B cell (primary cell): ENCODE measurements around the gene GFOD1. TPM values are rescaled to one million over a fixed set of nuclear protein-coding genes. Genes with fewer than 3 reads are reported as not detected.
A peak's percentile ranks its signal among the peaks of the same experiment; 100 is the strongest.

ENCODE experiments used
- ATAC-seq: fragments of 200-7000 bp; cut with Tn5 transposase; one replicate; pipeline ENCODE4 v1.10.0; 2021; ENCODE audit warnings: low read depth, mild to moderate bottlenecking, moderate number of reproducible peaks, moderate library complexity
- CTCF ChIA-PET: fragments of 350-600 bp; sonication (Branson Sonifier 250); formaldehyde crosslinking; loops from one replicate; lab custom pipeline; 2021; ENCODE audit warnings: antibody characterized with exemption, inconsistent platforms; lab: Charles Lee
- POLR2A ChIA-PET: fragments of 350-600 bp; sonication (Branson Sonifier 250); formaldehyde crosslinking; loops from one replicate; lab custom pipeline; 2021; ENCODE audit warnings: antibody characterized with exemption; lab: Charles Lee
- DNase-seq: peaks from one replicate; pipeline ENCODE4 v3.0.0; 2013
- H2AFZ ChIP-seq: 2 replicates; pipeline ENCODE4 v1.6.1; 2012; ENCODE audit warnings: mild to moderate bottlenecking, low read depth, low read length; ENCODE audit not compliant: insufficient read depth, poor library complexity, severe bottlenecking
- H3K27ac ChIP-seq, 2 donors: 1 replicate in 1 of 2; 2 replicates in 1 of 2; pipeline ENCODE4 v1.5.1; 2012 to 2013; ENCODE audit warnings: low read length in 2 of 2, mild to moderate bottlenecking in 2 of 2, moderate library complexity in 1 of 2
- H3K27me3 ChIP-seq, 4 experiments: fragments of 200-600 bp in 1 of 4; sonication (generic) in 1 of 4; replicated peaks in 1 of 4; 1 replicate in 2 of 4; 2 replicates in 2 of 4; pipeline versions ENCODE4 v1.6.1 to v1.7.0; 2013 to 2016; ENCODE audit warnings: low read length in 3 of 4, mild to moderate bottlenecking in 2 of 4, mixed read lengths in 1 of 4, moderate library complexity in 1 of 4; ENCODE audit not compliant: insufficient read depth in 4 of 4, control insufficient read depth in 3 of 4; ENCODE audit errors: control extremely low read depth in 1 of 4
- H3K36me3 ChIP-seq, 2 experiments: replicated peaks in 1 of 2; 1 replicate in 1 of 2; 2 replicates in 1 of 2; pipeline versions ENCODE4 v1.6.1 to v1.7.1; 2013; ENCODE audit warnings: low read length in 1 of 2; ENCODE audit not compliant: insufficient read depth in 2 of 2, control insufficient read depth in 1 of 2; ENCODE audit errors: control extremely low read depth in 1 of 2, extremely low read depth in 1 of 2
- H3K4me1 ChIP-seq, 2 donors: fragments of 200-600 bp in 1 of 2; sonication (generic) in 1 of 2; 1 replicate in 1 of 2; 2 replicates in 1 of 2; pipeline versions ENCODE4 v1.5.1 to v1.6.1; 2013 to 2017; ENCODE audit warnings: low read length in 2 of 2; ENCODE audit not compliant: control insufficient read depth in 2 of 2, insufficient read depth in 2 of 2
- H3K4me2 ChIP-seq: replicated peaks from 2 replicates; pipeline ENCODE3; 2012; ENCODE audit warnings: mild to moderate bottlenecking, low read depth, low read length; ENCODE audit not compliant: poor library complexity, severe bottlenecking
- H3K4me3 ChIP-seq, 5 experiments: fragments of 200-600 bp in 1 of 5; sonication (generic) in 1 of 5; 1 replicate in 3 of 5; 2 replicates in 2 of 5; pipeline versions ENCODE4 v1.5.1 to v1.7.0; 2011 to 2016; ENCODE audit warnings: low read length in 4 of 5, mild to moderate bottlenecking in 4 of 5, low read depth in 2 of 5, control low read depth in 1 of 5, moderate library complexity in 1 of 5; ENCODE audit not compliant: insufficient read depth in 1 of 5; ENCODE audit errors: control extremely low read depth in 1 of 5, extremely low read depth in 1 of 5
- H3K79me2 ChIP-seq: fragments of 200-600 bp; sonication (generic); one replicate; pipeline ENCODE4 v1.6.0; 2016; ENCODE audit warnings: low read length; ENCODE audit not compliant: control insufficient read depth, insufficient read depth
- H3K9ac ChIP-seq: fragments of 200-600 bp; sonication (generic); 2 replicates; pipeline ENCODE4 v1.6.1; 2017; ENCODE audit warnings: mild to moderate bottlenecking, low read length, moderate library complexity
- H3K9me3 ChIP-seq, 3 donors: one replicate each; pipeline versions ENCODE4 v1.6.1 to v1.7.1; 2013; ENCODE audit warnings: low read length in 2 of 3; ENCODE audit not compliant: control insufficient read depth in 2 of 3, insufficient read depth in 1 of 3; ENCODE audit errors: control extremely low read depth in 1 of 3
- H4K20me1 ChIP-seq: 2 replicates; pipeline ENCODE4 v1.6.0; 2012; ENCODE audit warnings: mild to moderate bottlenecking, low read length; ENCODE audit not compliant: insufficient read depth, control insufficient read depth, poor library complexity, severe bottlenecking
- H3K27ac Mint-ChIP-seq: one replicate; pipeline ENCODE4 v1.8.0; 2021; ENCODE audit warnings: mixed read lengths
- H3K27me3 Mint-ChIP-seq: one replicate; pipeline ENCODE4 v1.8.0; 2021; ENCODE audit warnings: mixed read lengths
- H3K4me1 Mint-ChIP-seq: one replicate; pipeline ENCODE4 v1.8.0; 2021; ENCODE audit warnings: mixed read lengths
- H3K4me3 Mint-ChIP-seq: one replicate; pipeline ENCODE4 v1.8.0; 2021; ENCODE audit warnings: mixed read lengths
- H3K9me3 Mint-ChIP-seq: one replicate; pipeline ENCODE4 v1.8.0; 2022; ENCODE audit warnings: mixed read lengths; ENCODE audit not compliant: insufficient read depth
- EZH2 ChIP-seq: IDR thresholded peaks from 2 replicates; pipeline ENCODE4 v1.6.1; 2012; ENCODE audit warnings: borderline replicate concordance, low read depth, mild to moderate bottlenecking, moderate library complexity, low read length; ENCODE audit not compliant: insufficient read depth, poor library complexity, severe bottlenecking
- WGBS: methylation state at CpG from one replicate; pipeline ENCODE4 v1.1.5; 2013; ENCODE audit warnings: missing lambda C conversion rate; ENCODE audit not compliant: insufficient coverage; 5-methylcytosine and 5-hydroxymethylcytosine counted together
- intact Hi-C: fragments of 100-400 bp; cut with micrococcal nuclease; formaldehyde crosslinking; loops from one replicate; pipeline ENCODE4 v1.10.0; 2022
- polyA plus RNA-seq: library from polyadenylated mRNA; depleted of rRNA; stranded (reverse); fragments of >200 nt; gene quantifications from 2 replicates; pipeline ENCODE4 v1.2.3, GENCODE V29; 2012
- total RNA-seq, 2 donors: library from RNA; stranded (reverse); fragments of 120-200 nt in 1 of 2; gene quantifications; 1 replicate in 1 of 2; 2 replicates in 1 of 2; pipeline versions ENCODE4 v1.2.3 to v1.2.4, GENCODE V29; 2013 to 2022
- TF ChIP-seq, protein P1 (sequence below): fragments of 200-600 bp; IDR thresholded peaks from one replicate; pipeline ENCODE4 v1.8.0; 2022; ENCODE audit warnings: antibody characterized with exemption, mild to moderate bottlenecking

The GFOD1 gene
- total and polyA plus RNA-seq, 2 donors (not counting 1 experiment from before 2014, with no cell fraction given) = 8.3 to 42.4 TPM

DNA sequence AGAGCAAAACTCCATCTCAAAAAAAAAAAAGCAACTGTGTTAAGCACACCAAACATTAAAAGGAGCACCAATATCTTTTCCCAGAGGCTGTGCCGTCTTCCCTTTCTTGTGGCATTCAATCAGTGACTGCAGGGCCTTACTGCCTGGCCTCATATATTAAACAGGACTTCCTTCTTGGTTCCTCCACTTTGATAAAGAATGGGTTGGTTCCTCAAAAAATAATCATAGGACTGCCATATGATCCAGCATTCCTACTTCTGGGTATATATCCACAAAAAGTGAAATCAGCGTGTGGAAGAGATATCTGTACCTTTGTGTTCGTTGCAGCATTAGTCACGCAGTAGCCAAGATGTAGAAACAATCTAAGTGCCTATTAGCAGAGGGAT, 40.3 kb upstream of the GFOD1 start:
- H3K4me2 ChIP-seq = peak overlapping the region; percentile 74
- no peak overlapping the region for H3K4me3 ChIP-seq
- peak overlapping the region; percentile 74 for H2AFZ ChIP-seq
- WGBS = 71% methylated on average over 1 of the region's 4 CpGs
- peak overlapping the region; percentile 76 to 89 for H3K27ac ChIP-seq
- no peaks in the 10 kb centered on the region for H3K36me3 ChIP-seq
- ChIA-PET POLR2A (interaction anchor here (0.7 to 1.6 kb wide), 2 partner anchors 88 to 99 kb away, joined by 3 to 10 read pairs; no protein-coding TSS in a partner anchor), CTCF (interaction anchor here (0.6 to 4.4 kb wide), 9 partner anchors 10 to 191 kb away, joined by 3 to 42 read pairs (median 7); partner anchors contain the start of genes NOL7 and SIRT5)
- Mint-ChIP-seq H3K9me3 (no peaks in the 10 kb centered on the region), H3K27ac (peak overlapping the region; percentile 88), H3K27me3 (no peaks in the 10 kb centered on the region), H3K4me1 (peaks cover 47% of the 10 kb centered on the region), H3K4me3 (peak overlapping the region; percentile 30)
- H3K79me2 ChIP-seq = no peaks in the 10 kb centered on the region
- no peak overlapping the region for H3K9ac ChIP-seq
- H3K9me3 ChIP-seq = no peaks in the 10 kb centered on the region
- TF ChIP-seq, protein P1, sequence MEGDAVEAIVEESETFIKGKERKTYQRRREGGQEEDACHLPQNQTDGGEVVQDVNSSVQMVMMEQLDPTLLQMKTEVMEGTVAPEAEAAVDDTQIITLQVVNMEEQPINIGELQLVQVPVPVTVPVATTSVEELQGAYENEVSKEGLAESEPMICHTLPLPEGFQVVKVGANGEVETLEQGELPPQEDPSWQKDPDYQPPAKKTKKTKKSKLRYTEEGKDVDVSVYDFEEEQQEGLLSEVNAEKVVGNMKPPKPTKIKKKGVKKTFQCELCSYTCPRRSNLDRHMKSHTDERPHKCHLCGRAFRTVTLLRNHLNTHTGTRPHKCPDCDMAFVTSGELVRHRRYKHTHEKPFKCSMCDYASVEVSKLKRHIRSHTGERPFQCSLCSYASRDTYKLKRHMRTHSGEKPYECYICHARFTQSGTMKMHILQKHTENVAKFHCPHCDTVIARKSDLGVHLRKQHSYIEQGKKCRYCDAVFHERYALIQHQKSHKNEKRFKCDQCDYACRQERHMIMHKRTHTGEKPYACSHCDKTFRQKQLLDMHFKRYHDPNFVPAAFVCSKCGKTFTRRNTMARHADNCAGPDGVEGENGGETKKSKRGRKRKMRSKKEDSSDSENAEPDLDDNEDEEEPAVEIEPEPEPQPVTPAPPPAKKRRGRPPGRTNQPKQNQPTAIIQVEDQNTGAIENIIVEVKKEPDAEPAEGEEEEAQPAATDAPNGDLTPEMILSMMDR = no peak
- no peak for TF ChIP-seq EZH2
- ATAC-seq = no peak
- intact Hi-C loops = loop anchor here (5.0 kb wide), 1 partner anchor 255 kb away; no protein-coding TSS in a partner anchor
- no peaks in the 10 kb centered on the region for H3K27me3 ChIP-seq
- no peaks in the 10 kb centered on the region for H4K20me1 ChIP-seq
- no peak for DNase-seq
- peaks cover 38 to 41% of the 10 kb centered on the region in 2 donors for H3K4me1 ChIP-seq
